PC-3 (cell line): Measurements from ENCODE around the gene P3H3.

ENCODE experiments used
- CTCF ChIP-seq: fragments of 300-600 bp; sonication (generic); conservative IDR thresholded peaks from 2 replicates; pipeline ENCODE4 v1.5.1; 2017; ENCODE audit warnings: antibody characterized with exemption, low read depth, mild to moderate bottlenecking, low read length
- EZH2 ChIP-seq: fragments of 300-600 bp; sonication (generic); IDR thresholded peaks from one replicate; pipeline ENCODE4 v1.6.1; 2017; ENCODE audit warnings: antibody characterized with exemption, mild to moderate bottlenecking, low read length; ENCODE audit not compliant: unreplicated experiment
- EZH2phosphoT487 ChIP-seq: fragments of 300-600 bp; sonication (generic); IDR thresholded peaks from 2 replicates; pipeline ENCODE4 v1.6.1; 2018; ENCODE audit warnings: mild to moderate bottlenecking, antibody characterized with exemption, low read length, borderline replicate concordance

- TF ChIP-seq CTCF, result no peak
- no peak for TF ChIP-seq EZH2phosphoT487
- TF ChIP-seq EZH2, result no peak
Observed at GRCh38 chr12:6883252-6883651, 55.0 kb downstream of the P3H3 start.
